Measurements from ENCODE around the gene PGLYRP2.

DNA sequence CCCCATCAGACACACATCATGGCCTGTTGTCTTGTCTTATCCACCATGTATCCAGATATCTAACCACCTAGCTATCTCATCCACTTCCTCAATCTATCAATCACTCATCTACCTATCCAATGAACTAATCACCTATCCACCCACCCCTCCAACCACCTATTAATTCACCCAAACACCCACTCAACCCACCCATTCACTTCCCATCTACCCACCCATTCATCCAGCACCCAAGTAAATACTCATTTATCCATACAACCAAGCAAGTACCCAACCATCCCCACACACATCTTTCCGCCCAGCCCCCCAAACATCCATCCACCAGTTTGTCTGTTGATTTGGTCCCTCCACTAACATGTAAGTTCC lies 28.8 kb downstream of the PGLYRP2 start:
- TF ChIP-seq, protein P1, sequence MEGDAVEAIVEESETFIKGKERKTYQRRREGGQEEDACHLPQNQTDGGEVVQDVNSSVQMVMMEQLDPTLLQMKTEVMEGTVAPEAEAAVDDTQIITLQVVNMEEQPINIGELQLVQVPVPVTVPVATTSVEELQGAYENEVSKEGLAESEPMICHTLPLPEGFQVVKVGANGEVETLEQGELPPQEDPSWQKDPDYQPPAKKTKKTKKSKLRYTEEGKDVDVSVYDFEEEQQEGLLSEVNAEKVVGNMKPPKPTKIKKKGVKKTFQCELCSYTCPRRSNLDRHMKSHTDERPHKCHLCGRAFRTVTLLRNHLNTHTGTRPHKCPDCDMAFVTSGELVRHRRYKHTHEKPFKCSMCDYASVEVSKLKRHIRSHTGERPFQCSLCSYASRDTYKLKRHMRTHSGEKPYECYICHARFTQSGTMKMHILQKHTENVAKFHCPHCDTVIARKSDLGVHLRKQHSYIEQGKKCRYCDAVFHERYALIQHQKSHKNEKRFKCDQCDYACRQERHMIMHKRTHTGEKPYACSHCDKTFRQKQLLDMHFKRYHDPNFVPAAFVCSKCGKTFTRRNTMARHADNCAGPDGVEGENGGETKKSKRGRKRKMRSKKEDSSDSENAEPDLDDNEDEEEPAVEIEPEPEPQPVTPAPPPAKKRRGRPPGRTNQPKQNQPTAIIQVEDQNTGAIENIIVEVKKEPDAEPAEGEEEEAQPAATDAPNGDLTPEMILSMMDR (IDR thresholded peaks at IDR 0.05; ENCODE audit: low read length), result no peak
- no peak for TF ChIP-seq EZH2phosphoT487 (IDR thresholded peaks at IDR 0.05; ENCODE audit: low read length)
- TF ChIP-seq EZH2 (optimal IDR thresholded peaks at IDR 0.05; ENCODE audit: low read depth, low read length), result no peak

Measured in MM.1S (cell line).